H1 (cell line): ENCODE measurements around the gene PJVK. TPM values are rescaled to one million over a fixed set of nuclear protein-coding genes. Genes with fewer than 3 reads are reported as not detected.

Experiments
- CTCF ChIA-PET: fragments of 300-600 bp; sonication (Branson Sonifier 250); formaldehyde crosslinking; loops from one replicate; lab custom pipeline; 2021; ENCODE audit not compliant: partially characterized antibody; lab: Charles Lee
- POLR2A ChIA-PET: fragments of 300-600 bp; sonication (Branson Sonifier 250); formaldehyde crosslinking; loops from one replicate; lab custom pipeline; 2021; ENCODE audit warnings: inconsistent platforms; ENCODE audit not compliant: partially characterized antibody; lab: Charles Lee
- DNase-seq, 2 experiments: peaks; one replicate each; pipeline versions ENCODE4 v3.0.0 to v3.0.0-alpha.2; 2010 to 2022; ENCODE audit warnings: low spot score in 2 of 2, low read depth in 1 of 2, mixed read lengths in 1 of 2
- FAIRE-seq: peaks from 2 replicates; lab custom pipeline; 2011; peaks lifted over from hg19 to GRCh38; lab: Jason Lieb, UNC
- H2AFZ ChIP-seq: 2 replicates; pipeline ENCODE4 v1.8.1; 2012; ENCODE audit warnings: low read length, inconsistent platforms
- H2AK5ac ChIP-seq: 2 replicates; pipeline ENCODE4 v1.6.1; 2013; ENCODE audit warnings: low read depth, low read length
- H2BK120ac ChIP-seq: replicated peaks from 2 replicates; pipeline ENCODE3; 2013; ENCODE audit warnings: low read depth, low read length, inconsistent platforms
- H2BK12ac ChIP-seq: 2 replicates; pipeline ENCODE4 v1.6.1; 2013; ENCODE audit warnings: low read depth, low read length
- H2BK15ac ChIP-seq: 2 replicates; pipeline ENCODE4 v1.6.1; 2013; ENCODE audit warnings: low read length
- H2BK20ac ChIP-seq: 2 replicates; pipeline ENCODE4 v1.6.1; 2013; ENCODE audit warnings: low read length
- H2BK5ac ChIP-seq: 2 replicates; pipeline ENCODE4 v1.6.1; 2013; ENCODE audit warnings: low read depth, low read length
- H3K14ac ChIP-seq: 2 replicates; pipeline ENCODE4 v1.6.1; 2013; ENCODE audit warnings: inconsistent platforms; ENCODE audit not compliant: insufficient read length
- H3K18ac ChIP-seq: 2 replicates; pipeline ENCODE4 v1.6.1; 2013; ENCODE audit warnings: low read length; ENCODE audit errors: extremely low read depth
- H3K23ac ChIP-seq: 2 replicates; pipeline ENCODE4 v1.6.1; 2013; ENCODE audit warnings: inconsistent platforms; ENCODE audit not compliant: insufficient read length
- H3K23me2 ChIP-seq: 2 replicates; pipeline ENCODE4 v1.6.1; 2013; ENCODE audit warnings: low read depth, low read length
- H3K27ac ChIP-seq: 2 replicates; pipeline ENCODE4 v1.6.1; 2011; ENCODE audit warnings: low read depth, low read length, inconsistent platforms
- H3K27me3 ChIP-seq, 4 experiments: replicated peaks in 1 of 4; 1 replicate in 1 of 4; 2 replicates in 3 of 4; pipeline versions ENCODE4 v1.6.1 to v1.8.1; 2011 to 2013; ENCODE audit warnings: low read length in 3 of 4, mild to moderate bottlenecking in 3 of 4, inconsistent platforms in 2 of 4, mixed read lengths in 2 of 4, moderate library complexity in 1 of 4; ENCODE audit not compliant: control insufficient read depth in 3 of 4, insufficient read depth in 3 of 4; ENCODE audit errors: extremely low read depth in 1 of 4
- H3K36me3 ChIP-seq, 4 experiments: 2 replicates each; pipeline versions ENCODE4 v1.6.1 to v1.8.1; 2011 to 2013; ENCODE audit warnings: mild to moderate bottlenecking in 4 of 4, low read length in 3 of 4, moderate library complexity in 2 of 4, control low read depth in 1 of 4, inconsistent platforms in 1 of 4; ENCODE audit not compliant: insufficient read depth in 4 of 4, control insufficient read depth in 2 of 4
- H3K4ac ChIP-seq: replicated peaks from 2 replicates; pipeline ENCODE3; 2013; ENCODE audit warnings: low read length, low read depth, mixed read lengths, inconsistent platforms; ENCODE audit not compliant: insufficient read length
- H3K4me1 ChIP-seq, 4 experiments: replicated peaks in 1 of 4; 1 replicate in 1 of 4; 2 replicates in 3 of 4; pipeline versions ENCODE4 v1.6.1 to v1.8.1; 2011 to 2013; ENCODE audit warnings: low read length in 3 of 4, inconsistent platforms in 2 of 4, mixed read lengths in 1 of 4; ENCODE audit not compliant: insufficient read depth in 4 of 4, control insufficient read depth in 3 of 4
- H3K4me2 ChIP-seq, 2 experiments: 2 replicates each; pipeline versions ENCODE4 v1.6.1 to v1.8.1; 2011 to 2013; ENCODE audit warnings: low read depth in 2 of 2, low read length in 2 of 2, control low read depth in 1 of 2, inconsistent platforms in 1 of 2, mild to moderate bottlenecking in 1 of 2; ENCODE audit not compliant: insufficient read depth in 1 of 2
- H3K4me3 ChIP-seq, 4 experiments: fragments of 200-600, 300-600 bp in 1 of 4; sonication (generic), shearing (Covaris generic), sonication (Bioruptor Twin) in 1 of 4; 2 replicates each; pipeline versions ENCODE4 v1.5.1 to v1.8.1; 2011 to 2016; ENCODE audit warnings: low read length in 4 of 4, low read depth in 3 of 4, control low read depth in 2 of 4, inconsistent platforms in 2 of 4, mild to moderate bottlenecking in 2 of 4, mixed read lengths in 1 of 4, moderate library complexity in 1 of 4; ENCODE audit not compliant: insufficient read depth in 2 of 4; ENCODE audit errors: extremely low read depth in 1 of 4
- H3K56ac ChIP-seq: replicated peaks from 2 replicates; pipeline ENCODE3; 2013; ENCODE audit warnings: low read depth, mild to moderate bottlenecking, mixed read lengths, low read length, inconsistent platforms; ENCODE audit not compliant: insufficient read length
- H3K79me1 ChIP-seq: 2 replicates; pipeline ENCODE4 v1.6.1; 2013; ENCODE audit warnings: low read depth, low read length, control low read depth
- H3K79me2 ChIP-seq, 2 experiments: 2 replicates each; pipeline versions ENCODE4 v1.6.1 to v1.8.1; 2012 to 2013; ENCODE audit warnings: low read length in 2 of 2, mild to moderate bottlenecking in 2 of 2, inconsistent platforms in 1 of 2; ENCODE audit not compliant: insufficient read depth in 2 of 2, control insufficient read depth in 1 of 2
- H3K9ac ChIP-seq, 4 experiments: replicated peaks in 1 of 4; 1 replicate in 1 of 4; 2 replicates in 3 of 4; pipeline versions ENCODE4 v1.6.1 to v1.8.1; 2011 to 2013; ENCODE audit warnings: low read depth in 3 of 4, low read length in 3 of 4, control low read depth in 2 of 4, mild to moderate bottlenecking in 2 of 4, moderate library complexity in 2 of 4, inconsistent platforms in 1 of 4; ENCODE audit errors: extremely low read depth in 1 of 4
- H3K9me3 ChIP-seq, 2 experiments: 2 replicates each; pipeline versions ENCODE4 v1.6.1 to v1.8.1; 2012 to 2013; ENCODE audit warnings: mild to moderate bottlenecking in 2 of 2, moderate library complexity in 2 of 2, control low read depth in 1 of 2, inconsistent platforms in 1 of 2, low read depth in 1 of 2, low read length in 1 of 2, mixed read lengths in 1 of 2; ENCODE audit not compliant: insufficient read depth in 2 of 2
- H4K20me1 ChIP-seq, 2 experiments: replicated peaks in 1 of 2; 2 replicates each; pipeline versions ENCODE3 to v1.8.1; 2011 to 2013; ENCODE audit warnings: inconsistent platforms in 2 of 2, low read length in 2 of 2, mild to moderate bottlenecking in 1 of 2; ENCODE audit not compliant: insufficient read depth in 2 of 2, control insufficient read depth in 1 of 2
- H4K5ac ChIP-seq: 2 replicates; pipeline ENCODE4 v1.6.1; 2013; ENCODE audit warnings: low read length, low read depth, mixed read lengths, inconsistent platforms; ENCODE audit not compliant: insufficient read length
- H4K8ac ChIP-seq: 2 replicates; pipeline ENCODE4 v1.8.0; 2013; ENCODE audit warnings: mild to moderate bottlenecking, moderate library complexity, low read length, inconsistent platforms; ENCODE audit not compliant: insufficient read depth; ENCODE audit errors: extremely low read depth
- H4K91ac ChIP-seq: replicated peaks from 2 replicates; pipeline ENCODE3; 2013; ENCODE audit warnings: low read length, mixed read lengths, inconsistent platforms; ENCODE audit not compliant: insufficient read length
- CEBPB ChIP-seq: IDR thresholded peaks from 2 replicates; pipeline ENCODE4 v1.6.1; 2012; ENCODE audit warnings: low read depth, low read length
- EP300 ChIP-seq, 2 experiments: IDR thresholded peaks; 1 replicate in 1 of 2; 2 replicates in 1 of 2; pipeline ENCODE4 v1.6.1; 2011 to 2012; ENCODE audit warnings: low read depth in 2 of 2, low read length in 2 of 2, mild to moderate bottlenecking in 2 of 2, borderline replicate concordance in 1 of 2, inconsistent platforms in 1 of 2, moderate library complexity in 1 of 2
- GTF2F1 ChIP-seq: IDR thresholded peaks from 2 replicates; pipeline ENCODE4 v1.6.1; 2012; ENCODE audit warnings: low read depth, low read length, improper control_type of control experiment, borderline replicate concordance
- JUND ChIP-seq: IDR thresholded peaks from 2 replicates; pipeline ENCODE4 v1.6.1; 2011; ENCODE audit warnings: mild to moderate bottlenecking, improper control_type of control experiment, low read length
- MAFK ChIP-seq: IDR thresholded peaks from 2 replicates; pipeline ENCODE4 v1.6.1; 2012; ENCODE audit warnings: low read depth, mild to moderate bottlenecking, improper control_type of control experiment, low read length
- SUZ12 ChIP-seq: fragments of 200-600 bp; sonication (generic); IDR thresholded peaks from 2 replicates; pipeline ENCODE4 v1.6.1; 2012; ENCODE audit warnings: mild to moderate bottlenecking, inconsistent platforms, low read length, moderate library complexity, mixed read lengths
- USF2 ChIP-seq: IDR thresholded peaks from 2 replicates; pipeline ENCODE4 v1.6.1; 2011; ENCODE audit warnings: low read length, improper control_type of control experiment
- WGBS, 2 experiments: shearing (Covaris generic) in 1 of 2; methylation state at CpG; one replicate each; pipeline versions ENCODE4 v1.1.6 to v1.1.7; 2013 to 2015; ENCODE audit warnings: low lambda C conversion rate in 2 of 2, mixed read lengths in 2 of 2, inconsistent platforms in 1 of 2, low coverage in 1 of 2, missing lambda C conversion rate in 1 of 2; ENCODE audit not compliant: insufficient replicate concordance in 2 of 2, insufficient coverage in 1 of 2, insufficient read length in 1 of 2; ENCODE audit errors: extremely low coverage in 1 of 2, missing lambda C conversion rate in 1 of 2; 5-methylcytosine and 5-hydroxymethylcytosine counted together
- polyA plus RNA-seq, 7 experiments: library from polyadenylated mRNA; depleted of rRNA in 3 of 7; stranded (reverse) in 5 of 7; unstranded in 2 of 7; fragments of >200 nt in 5 of 7; fragments of 200-250 nt in 2 of 7; gene quantifications; 1 replicate in 5 of 7; 2 replicates in 1 of 7; 4 replicates in 1 of 7; pipeline versions ENCODE4 v1.2.1 to v1.2.3, GENCODE V29; 2011 to 2013; ENCODE audit warnings: missing spikeins in 2 of 7, mixed read lengths in 2 of 7
- total RNA-seq: library from RNA; stranded (reverse); fragmentation: NEBNext Ultra II Directional; extraction: Animal tissue kit (Norgen Biotek cat#: 25700); gene quantifications from 2 replicates; pipeline ENCODE4 v1.2.1, GENCODE V29; 2021

The PJVK gene
- total and polyA plus RNA-seq, 2 of the 8 experiments (the other 6 are each of a cell fraction or from before 2014, with no cell fraction given): 2.4 to 2.8 TPM

GRCh38 chr2:178412047-178412446 is 39.1 kb upstream of the PJVK start:
- Histone ChIP-seq H2AK5ac (no peak overlapping the region), H3K9me3 (no peaks in the 10 kb centered on the region), H2BK5ac (no peak overlapping the region), H3K4me1 (peaks cover 0 to 2% (median 0%) of the 10 kb centered on the region in 4 experiments; a peak in 1 of 7 replicates), H4K8ac (no peak overlapping the region), H3K14ac (no peak overlapping the region), H2BK12ac (no peak overlapping the region), H4K20me1 (no peaks in the 10 kb centered on the region), H2AFZ (no peak overlapping the region), H3K4me2 (no peak overlapping the region), H3K27ac (no peak overlapping the region), H3K4me3 (no peak overlapping the region), H3K23me2 (no peaks in the 10 kb centered on the region; the same call in 1 of the 2 replicates), H2BK120ac (no peak overlapping the region), H3K9ac (no peak overlapping the region), H4K5ac (no peak overlapping the region), H3K56ac (no peak overlapping the region), H4K91ac (no peak overlapping the region), H3K36me3 (no peaks in the 10 kb centered on the region), H3K23ac (no peak overlapping the region), H3K4ac (no peak overlapping the region), H3K79me2 (no peaks in the 10 kb centered on the region), H3K27me3 (no peaks in the 10 kb centered on the region), H3K18ac (no peak overlapping the region), H3K79me1 (no peaks in the 10 kb centered on the region), H2BK20ac (no peak overlapping the region), H2BK15ac (no peak overlapping the region)
- ChIA-PET CTCF (interaction anchor here (1.1 to 5.9 kb wide), 5 partner anchors 8 to 300 kb away, joined by 3 to 64 read pairs (median 31); partner anchors contain the start of gene RBM45), POLR2A (interaction anchor here (2.2 to 3.2 kb wide), 3 partner anchors 9 to 40 kb away, joined by 8 to 30 read pairs (median 15); partner anchors contain the start of genes PJVK and PRKRA)
- TF ChIP-seq CEBPB: no peak
- TF ChIP-seq MAFK: no peak
- no peak for TF ChIP-seq EP300 (IDR thresholded peaks at IDR 0.05; ENCODE audit: borderline replicate concordance in 1 of 2, low read depth in 2 of 2, low read length in 2 of 2)
- no peak for TF ChIP-seq JUND
- TF ChIP-seq GTF2F1: no peak
- no peak for TF ChIP-seq USF2
- TF ChIP-seq SUZ12: no peak
- FAIRE-seq: no peak
- WGBS, 2 experiments: 88% methylated on average over 3 of the region's 3 CpGs; no CpG with 5 or more reads in 1 of the 2 experiments
- DNase-seq: no peak
